Thyroid gland (tissue), 4 donors: ENCODE results near the gene ASIC1.

Experiments used
- POLR2A ChIP-seq, 2 donors: fragments of 450-650 bp; IDR thresholded peaks; one replicate each; pipeline ENCODE4 v1.6.1; 2017; ENCODE audit warnings: antibody characterized with exemption in 2 of 2, mild to moderate bottlenecking in 2 of 2, moderate library complexity in 1 of 2
- TF ChIP-seq, protein P1 (sequence below), 6 experiments: fragments of 200-600 bp in 3 of 6; fragments of 450-650 bp in 3 of 6; sonication (generic) in 3 of 6; IDR thresholded peaks; one replicate each; pipeline ENCODE4 v1.5.1; 2016 to 2019; ENCODE audit warnings: antibody characterized with exemption in 6 of 6, mild to moderate bottlenecking in 2 of 6, inconsistent platforms in 1 of 6, moderate library complexity in 1 of 6

DNA sequence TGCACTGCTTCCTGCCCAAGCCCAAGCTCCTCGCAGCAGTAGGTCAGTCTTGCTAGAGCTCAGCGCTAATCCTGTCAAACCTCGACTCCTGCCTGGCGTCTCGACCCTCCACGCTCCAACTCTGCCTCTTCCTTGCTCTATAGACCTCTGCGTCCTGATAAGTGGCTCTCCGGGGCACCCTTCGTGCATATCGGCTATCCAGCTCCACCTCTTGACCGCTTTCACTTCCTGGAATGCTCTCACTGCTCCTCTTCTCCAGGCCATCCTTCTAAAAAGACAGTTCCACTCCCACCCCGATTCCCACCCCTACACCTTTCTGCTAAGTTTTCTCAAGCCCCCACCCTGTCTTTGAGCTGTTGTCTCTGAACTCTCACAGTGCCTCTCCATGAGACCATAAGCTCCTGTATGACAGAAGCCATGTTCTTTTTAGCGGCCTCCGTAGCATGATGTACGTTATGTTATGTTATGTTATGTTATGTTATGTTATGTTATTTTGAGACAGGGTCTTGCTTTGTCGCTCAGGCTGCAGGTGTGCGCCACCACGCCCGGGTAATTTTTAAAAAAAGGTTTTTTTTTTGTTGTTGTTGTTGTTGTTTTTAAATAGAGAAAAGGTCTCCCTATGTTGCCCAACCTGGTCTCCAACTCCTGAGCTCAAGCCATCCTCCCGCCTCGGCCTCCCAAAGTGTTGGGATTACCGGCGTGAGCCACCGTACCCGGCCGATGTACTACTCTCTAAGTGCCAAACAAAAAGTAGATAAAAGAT is 55.2 kb downstream of the ASIC1 start:
- TF ChIP-seq, protein P1, sequence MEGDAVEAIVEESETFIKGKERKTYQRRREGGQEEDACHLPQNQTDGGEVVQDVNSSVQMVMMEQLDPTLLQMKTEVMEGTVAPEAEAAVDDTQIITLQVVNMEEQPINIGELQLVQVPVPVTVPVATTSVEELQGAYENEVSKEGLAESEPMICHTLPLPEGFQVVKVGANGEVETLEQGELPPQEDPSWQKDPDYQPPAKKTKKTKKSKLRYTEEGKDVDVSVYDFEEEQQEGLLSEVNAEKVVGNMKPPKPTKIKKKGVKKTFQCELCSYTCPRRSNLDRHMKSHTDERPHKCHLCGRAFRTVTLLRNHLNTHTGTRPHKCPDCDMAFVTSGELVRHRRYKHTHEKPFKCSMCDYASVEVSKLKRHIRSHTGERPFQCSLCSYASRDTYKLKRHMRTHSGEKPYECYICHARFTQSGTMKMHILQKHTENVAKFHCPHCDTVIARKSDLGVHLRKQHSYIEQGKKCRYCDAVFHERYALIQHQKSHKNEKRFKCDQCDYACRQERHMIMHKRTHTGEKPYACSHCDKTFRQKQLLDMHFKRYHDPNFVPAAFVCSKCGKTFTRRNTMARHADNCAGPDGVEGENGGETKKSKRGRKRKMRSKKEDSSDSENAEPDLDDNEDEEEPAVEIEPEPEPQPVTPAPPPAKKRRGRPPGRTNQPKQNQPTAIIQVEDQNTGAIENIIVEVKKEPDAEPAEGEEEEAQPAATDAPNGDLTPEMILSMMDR (IDR thresholded peaks at IDR 0.05) = no peak
- TF ChIP-seq POLR2A (IDR thresholded peaks at IDR 0.05) = no peak
